GM19099 (cell line): Measurements from ENCODE around the gene PIM1.
A peak's percentile ranks its signal among the peaks of the same experiment; 100 is the strongest.

ENCODE experiments used
- POLR2A ChIP-seq: IDR thresholded peaks from 3 replicates; pipeline ENCODE4 v1.6.1; 2011; ENCODE audit warnings: low read depth; ENCODE audit not compliant: insufficient read length; ENCODE audit errors: extremely low read depth

Gene PIM1

GRCh38 chr6:37169496-37170272, at the start of gene PIM1:
PIM1 (plus strand) TSS chr6:37170152; CDS start chr6:37170576, 424 bp downstream.
- peak; percentile 69 for TF ChIP-seq POLR2A

GRCh38 chr6:37121556-37121955, 48.4 kb upstream of the PIM1 start:
- no peak for TF ChIP-seq POLR2A

GRCh38 chr6:37122861-37123260, 47.1 kb upstream of the PIM1 start:
- no peak for TF ChIP-seq POLR2A

GRCh38 chr6:37123957-37124729, 45.8 kb upstream of the PIM1 start:
- TF ChIP-seq POLR2A, result no peak

GRCh38 chr6:37125774-37126492, 44.0 kb upstream of the PIM1 start:
- TF ChIP-seq POLR2A, result no peak

GRCh38 chr6:37126493-37126958, 43.4 kb upstream of the PIM1 start:
- no peak for TF ChIP-seq POLR2A

- TF ChIP-seq POLR2A, result no peak
Observed at GRCh38 chr6:37126961-37127616, 42.9 kb upstream of the PIM1 start.

GRCh38 chr6:37127961-37128862, 41.7 kb upstream of the PIM1 start:
- no peak for TF ChIP-seq POLR2A

- no peak for TF ChIP-seq POLR2A
Observed at GRCh38 chr6:37129566-37129965, 40.4 kb upstream of the PIM1 start.

- TF ChIP-seq POLR2A, result no peak
Observed at GRCh38 chr6:37130704-37131103, 39.2 kb upstream of the PIM1 start.

GRCh38 chr6:37131104-37131959, 38.6 kb upstream of the PIM1 start:
- TF ChIP-seq POLR2A, result no peak

GRCh38 chr6:37131960-37132253, 38.0 kb upstream of the PIM1 start:
- no peak for TF ChIP-seq POLR2A

GRCh38 chr6:37134036-37134395, 35.9 kb upstream of the PIM1 start:
- no peak for TF ChIP-seq POLR2A
